Astrocyte of the spinal cord (primary cell): Measurements from ENCODE around the gene ROBO2.

Experiments used
- DNase-seq: peaks from one replicate; pipeline ENCODE4 v3.0.0; 2011; ENCODE audit warnings: low read depth, low spot score
- H3K4me3 ChIP-seq: 2 replicates; pipeline ENCODE4 v1.5.1; 2011; ENCODE audit warnings: low read depth, mild to moderate bottlenecking, low read length, moderate library complexity
- in situ Hi-C: cut with HindIII; loops from 2 replicates; pipeline ENCODE4 v1.10.0; 2017; ENCODE audit warnings: low sequenced_read_pairs
- TF ChIP-seq, protein P1 (sequence below): IDR thresholded peaks from 2 replicates; pipeline ENCODE4 v1.5.1; 2012; ENCODE audit warnings: low read depth, mild to moderate bottlenecking, low read length, inconsistent platforms

Gene ROBO2

DNA sequence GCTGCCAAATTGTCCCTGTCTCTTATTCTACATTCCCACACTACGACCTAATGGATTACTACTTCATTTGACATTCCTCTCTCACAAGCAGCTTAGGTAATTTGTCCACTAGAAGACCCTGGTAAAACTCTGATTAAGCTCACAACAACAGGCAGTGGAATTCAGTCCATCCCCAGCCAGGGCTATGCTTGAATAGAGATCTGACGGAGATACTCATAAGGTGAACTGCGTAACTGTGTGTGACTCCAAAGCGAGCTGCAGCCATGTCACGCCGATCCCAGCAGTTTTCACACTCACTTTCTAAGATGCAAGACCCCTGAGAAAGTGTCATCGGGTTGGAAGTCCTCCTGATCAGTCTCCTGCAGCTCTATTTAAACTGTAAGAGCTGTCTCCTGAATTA lies 25.7 kb upstream of the ROBO2 start:
- in situ Hi-C loops = no loop called here
- H3K4me3 ChIP-seq = no peak overlapping the region
- TF ChIP-seq, protein P1, sequence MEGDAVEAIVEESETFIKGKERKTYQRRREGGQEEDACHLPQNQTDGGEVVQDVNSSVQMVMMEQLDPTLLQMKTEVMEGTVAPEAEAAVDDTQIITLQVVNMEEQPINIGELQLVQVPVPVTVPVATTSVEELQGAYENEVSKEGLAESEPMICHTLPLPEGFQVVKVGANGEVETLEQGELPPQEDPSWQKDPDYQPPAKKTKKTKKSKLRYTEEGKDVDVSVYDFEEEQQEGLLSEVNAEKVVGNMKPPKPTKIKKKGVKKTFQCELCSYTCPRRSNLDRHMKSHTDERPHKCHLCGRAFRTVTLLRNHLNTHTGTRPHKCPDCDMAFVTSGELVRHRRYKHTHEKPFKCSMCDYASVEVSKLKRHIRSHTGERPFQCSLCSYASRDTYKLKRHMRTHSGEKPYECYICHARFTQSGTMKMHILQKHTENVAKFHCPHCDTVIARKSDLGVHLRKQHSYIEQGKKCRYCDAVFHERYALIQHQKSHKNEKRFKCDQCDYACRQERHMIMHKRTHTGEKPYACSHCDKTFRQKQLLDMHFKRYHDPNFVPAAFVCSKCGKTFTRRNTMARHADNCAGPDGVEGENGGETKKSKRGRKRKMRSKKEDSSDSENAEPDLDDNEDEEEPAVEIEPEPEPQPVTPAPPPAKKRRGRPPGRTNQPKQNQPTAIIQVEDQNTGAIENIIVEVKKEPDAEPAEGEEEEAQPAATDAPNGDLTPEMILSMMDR = no peak
- DNase-seq = no peak

DNA sequence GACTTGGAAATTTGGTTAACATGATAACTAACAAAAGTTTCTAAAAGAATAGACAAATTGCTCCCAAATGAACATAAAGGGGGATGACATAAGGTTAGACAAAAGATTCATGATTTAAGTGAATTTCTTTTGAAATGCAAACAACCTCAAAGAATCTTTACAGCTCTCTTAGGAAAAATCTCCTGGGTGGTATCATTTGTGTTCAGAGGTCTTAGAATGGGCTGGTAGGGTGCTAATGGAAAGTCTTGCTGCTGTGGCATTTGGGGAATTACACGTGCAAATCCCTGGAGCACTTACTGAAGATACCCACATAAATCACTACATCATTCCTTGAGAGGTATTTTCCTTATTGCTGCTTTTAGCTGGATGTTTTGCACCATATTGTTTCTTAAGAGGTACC lies 14.4 kb upstream of the ROBO2 start:
- DNase-seq = no peak
- in situ Hi-C loops = no loop called here
- TF ChIP-seq, protein P1 = no peak
- H3K4me3 ChIP-seq = no peak overlapping the region

DNA sequence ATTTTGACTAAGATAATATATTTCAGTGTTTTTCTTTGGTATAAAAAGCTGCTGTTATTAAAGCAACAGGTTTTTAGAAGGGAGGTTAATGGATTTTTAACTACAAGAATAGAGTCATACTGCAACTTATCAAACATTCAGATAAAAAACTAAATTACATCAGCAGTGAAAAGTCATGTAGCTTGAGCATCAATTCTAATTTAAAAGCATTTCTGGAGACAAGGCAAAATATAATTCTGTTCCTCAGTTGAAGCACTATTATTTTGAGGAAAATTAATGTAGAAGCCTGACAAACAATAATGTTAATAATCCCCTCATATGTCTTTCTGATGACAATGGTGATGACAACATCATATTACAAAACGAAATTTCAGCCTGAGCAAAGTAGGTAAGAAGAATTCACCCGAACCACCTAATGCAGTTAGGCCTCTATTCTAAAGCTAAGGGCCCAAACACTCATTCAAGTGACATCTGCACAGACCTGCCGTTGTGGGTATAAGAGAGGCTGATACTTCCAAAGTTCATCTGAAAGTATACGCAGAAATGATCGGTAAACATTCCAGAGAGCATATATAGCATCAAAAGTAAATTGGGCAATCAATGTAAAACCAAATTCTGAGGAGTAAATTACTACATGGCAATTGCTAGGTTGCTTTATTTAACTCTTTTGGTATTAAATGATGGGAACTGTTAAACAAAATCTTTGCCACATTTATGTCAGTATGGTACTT lies 12.8 kb upstream of the ROBO2 start:
- no peak overlapping the region for H3K4me3 ChIP-seq
- TF ChIP-seq, protein P1 = no peak
- no peak for DNase-seq
- in situ Hi-C loops = no loop called here

DNA sequence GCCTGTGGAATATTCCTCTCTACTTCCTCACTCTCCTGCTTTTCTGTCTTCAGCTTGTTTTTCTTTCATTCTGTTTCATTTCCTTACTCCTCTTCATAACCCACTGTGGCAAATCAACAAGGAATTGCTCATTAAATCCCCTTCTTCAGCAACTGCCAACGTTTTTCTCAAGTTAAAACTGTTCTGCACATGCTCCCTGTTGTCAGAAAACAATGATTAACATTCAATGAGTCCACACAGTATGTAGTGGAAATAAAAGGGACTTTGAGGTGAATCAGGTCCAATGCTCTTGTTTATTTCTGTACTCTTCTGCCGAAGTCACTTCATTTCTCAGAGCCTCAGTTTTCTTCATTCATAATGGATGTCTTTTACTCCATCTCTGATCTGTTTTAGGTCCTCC lies 11.9 kb upstream of the ROBO2 start:
- in situ Hi-C loops = no loop called here
- DNase-seq = no peak
- H3K4me3 ChIP-seq = no peak overlapping the region
- TF ChIP-seq, protein P1 = no peak

DNA sequence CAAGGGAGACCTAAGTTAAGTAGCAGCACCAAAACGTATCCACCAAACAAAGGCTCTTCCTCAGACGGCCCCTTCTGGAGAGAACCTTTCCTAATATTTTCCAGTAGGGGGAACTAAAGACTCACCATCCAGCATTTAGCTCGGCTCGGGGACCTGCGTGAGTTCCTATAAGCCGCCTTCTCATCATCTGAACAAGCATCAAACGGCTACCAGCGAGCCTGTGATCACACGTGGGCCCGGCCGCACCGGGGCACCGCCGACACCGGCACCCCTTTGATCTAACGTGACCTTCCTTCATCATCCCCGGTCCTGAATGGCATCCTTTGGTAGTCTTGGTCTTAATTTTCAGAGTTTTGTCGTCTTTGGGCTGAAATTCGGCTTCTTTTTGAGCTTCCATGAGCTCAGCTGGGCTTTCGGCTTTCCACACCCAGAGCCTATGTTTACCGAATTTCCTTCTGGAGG lies 1.4 kb upstream of the ROBO2 start:
- H3K4me3 ChIP-seq = peak overlapping the region; percentile 42
- in situ Hi-C loops = no loop called here

DNA sequence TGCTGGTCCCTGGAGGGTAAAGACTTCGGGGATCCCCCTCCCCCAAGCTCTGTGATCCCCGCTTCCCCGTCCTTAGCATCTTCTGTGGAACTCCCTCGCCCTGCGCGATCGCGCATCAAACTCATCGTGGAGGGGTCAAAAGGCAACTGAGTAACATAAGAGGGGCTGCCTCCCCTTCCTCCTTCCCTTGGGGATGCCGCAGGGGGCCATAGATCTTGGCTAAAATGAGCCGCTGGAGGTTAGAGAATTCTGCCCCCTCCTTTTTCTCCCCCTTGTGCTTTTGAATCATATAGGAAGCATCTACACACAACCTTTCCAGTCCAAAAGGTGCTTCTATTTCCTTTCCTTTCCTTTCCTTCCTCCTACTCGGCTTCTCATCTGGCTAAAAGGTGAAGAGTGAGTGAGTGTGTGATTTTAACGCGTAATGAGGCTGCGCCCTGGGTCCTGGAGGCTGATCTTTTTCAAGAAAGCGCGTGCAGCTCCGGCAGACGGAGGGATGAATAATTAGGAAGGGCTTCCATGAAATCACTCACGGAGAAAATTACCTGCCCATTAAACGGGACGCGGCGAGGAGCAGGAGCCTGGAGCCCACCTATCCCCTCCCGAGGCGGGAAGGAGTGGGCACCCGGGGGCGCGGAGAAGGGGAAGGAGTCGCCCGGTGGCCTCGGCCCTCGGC lies 831 bp upstream of the ROBO2 start:
- in situ Hi-C loops = no loop called here
- H3K4me3 ChIP-seq = peak overlapping the region; percentile 42
- TF ChIP-seq, protein P1 = no peak
- peak; percentile 5 for DNase-seq

More for the DNA sequence above, 1.4 kb upstream of the ROBO2 start:
- DNase-seq = peak; percentile 88
- TF ChIP-seq, protein P1 = peak; percentile 55
